H4 (cell line): ENCODE measurements around the gene EMX1. TPM values are rescaled to one million over a fixed set of nuclear protein-coding genes. Genes with fewer than 3 reads are reported as not detected.

Source experiments
- DNase-seq: peaks from one replicate; pipeline ENCODE4 v3.0.0-alpha.2; 2015; ENCODE audit warnings: low spot score
- total RNA-seq: library from RNA; depleted of rRNA; stranded (reverse); fragments of >200 nt; shearing (Covaris generic); gene quantifications from 2 replicates; pipeline ENCODE4 v1.2.3, GENCODE V29; 2014; rRNA removed

The EMX1 gene
- total RNA-seq, 1 experiment from 2014 or later, result not detected

DNA sequence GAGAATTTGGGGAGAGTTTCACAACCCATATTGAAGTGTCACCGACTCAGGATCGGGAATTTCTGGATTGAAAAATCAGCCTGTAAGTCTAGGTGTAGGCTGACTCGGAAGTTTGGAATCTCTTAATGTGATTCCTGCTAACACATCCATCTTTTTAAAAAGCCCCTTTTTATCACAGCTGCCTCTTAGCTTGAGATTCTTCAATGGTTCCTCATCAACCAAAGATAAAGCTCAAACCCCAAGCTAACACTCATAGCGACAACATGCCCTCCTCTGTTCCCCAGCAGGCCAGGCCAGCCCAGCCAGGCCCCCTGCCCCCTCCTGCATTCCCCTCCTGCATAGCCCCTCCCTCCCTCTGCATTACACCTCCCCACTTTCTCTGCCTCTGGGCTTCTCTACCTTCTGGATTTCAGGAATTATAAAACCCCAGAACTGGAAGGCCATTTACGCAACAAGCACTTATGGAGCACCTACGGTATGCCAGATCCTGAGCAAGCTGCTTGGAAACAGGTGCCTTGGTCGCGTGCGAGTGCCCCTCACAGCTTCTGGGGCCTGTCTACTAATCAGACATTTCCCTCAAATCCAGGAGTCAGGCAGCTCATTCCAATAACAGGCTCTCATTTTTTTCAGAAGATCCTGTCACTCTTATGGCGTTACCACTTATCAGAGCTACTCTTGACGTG is 63.4 kb downstream of the EMX1 start:
- no peak for DNase-seq

DNA sequence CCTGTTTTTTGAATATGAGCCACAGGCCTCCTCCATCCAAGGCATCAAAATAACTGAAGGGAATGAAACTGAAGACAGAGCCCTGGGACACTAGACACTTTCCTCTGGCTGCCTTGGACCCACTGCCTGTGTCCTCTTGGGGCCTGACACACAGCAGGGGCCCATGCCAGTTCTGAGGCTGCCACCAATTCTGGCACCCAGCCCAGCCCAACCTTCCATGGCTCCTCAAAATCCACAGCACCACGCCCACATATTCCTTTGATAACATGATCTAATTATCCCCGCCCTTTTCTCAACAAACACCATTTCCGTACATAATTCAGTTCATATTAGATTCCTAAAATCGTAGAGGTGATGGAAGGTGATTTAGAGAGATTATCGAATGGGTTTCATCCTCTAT is 64.2 kb downstream of the EMX1 start:
- no peak for DNase-seq

DNA sequence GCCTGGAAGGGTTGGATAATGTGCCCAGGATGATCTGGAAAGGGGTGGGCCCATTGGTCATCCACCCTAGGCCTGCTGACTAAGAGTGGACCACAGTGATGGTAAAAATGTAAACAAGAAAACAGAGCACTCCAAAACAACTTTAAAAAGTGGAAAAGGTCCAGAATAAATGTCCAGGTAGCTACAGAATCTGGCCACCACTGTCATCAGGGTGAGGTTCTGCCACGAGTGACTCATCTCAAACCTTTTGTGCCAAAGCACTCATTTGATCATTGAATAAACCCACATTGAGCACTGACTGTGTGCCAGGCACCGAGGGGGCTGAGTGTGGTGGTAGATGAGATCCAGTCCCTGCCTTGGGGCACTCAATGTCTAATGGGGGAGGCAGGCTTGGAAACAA is 64.9 kb downstream of the EMX1 start:
- no peak for DNase-seq

DNA sequence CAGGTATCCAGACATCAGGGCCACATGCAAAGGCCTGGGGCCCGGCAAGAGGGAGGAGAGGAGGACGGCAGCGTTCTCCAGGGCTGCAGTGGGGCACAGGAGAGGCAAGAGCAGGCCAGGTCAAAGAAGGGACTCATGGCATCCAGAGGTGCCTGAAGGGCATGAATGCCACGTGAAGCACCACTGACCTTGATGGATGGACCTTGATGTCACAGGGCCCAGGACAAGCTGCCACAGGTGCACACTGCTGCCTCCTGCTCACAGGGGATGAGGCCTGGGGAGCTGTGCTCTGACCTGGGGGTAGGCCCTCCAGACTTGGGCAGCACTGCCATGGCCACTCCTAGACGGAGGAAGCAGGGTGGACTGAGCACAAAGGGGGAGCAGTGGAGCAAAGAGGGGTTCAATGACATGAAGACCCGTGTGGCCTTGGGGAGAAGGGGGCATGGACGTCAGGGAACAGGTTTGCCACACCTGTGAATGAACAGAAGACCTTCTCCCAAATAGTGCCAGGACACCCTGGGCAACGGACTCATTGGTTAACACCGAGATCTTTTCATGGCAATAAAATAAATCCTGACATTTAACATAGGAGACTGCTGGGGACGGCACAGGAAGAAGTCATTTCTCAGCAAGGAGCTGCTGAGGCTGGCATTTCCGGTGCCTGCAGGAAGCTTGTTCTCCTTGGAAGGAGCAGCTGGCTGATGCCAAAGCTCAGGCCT is 65.6 kb downstream of the EMX1 start:
- DNase-seq, result no peak

DNA sequence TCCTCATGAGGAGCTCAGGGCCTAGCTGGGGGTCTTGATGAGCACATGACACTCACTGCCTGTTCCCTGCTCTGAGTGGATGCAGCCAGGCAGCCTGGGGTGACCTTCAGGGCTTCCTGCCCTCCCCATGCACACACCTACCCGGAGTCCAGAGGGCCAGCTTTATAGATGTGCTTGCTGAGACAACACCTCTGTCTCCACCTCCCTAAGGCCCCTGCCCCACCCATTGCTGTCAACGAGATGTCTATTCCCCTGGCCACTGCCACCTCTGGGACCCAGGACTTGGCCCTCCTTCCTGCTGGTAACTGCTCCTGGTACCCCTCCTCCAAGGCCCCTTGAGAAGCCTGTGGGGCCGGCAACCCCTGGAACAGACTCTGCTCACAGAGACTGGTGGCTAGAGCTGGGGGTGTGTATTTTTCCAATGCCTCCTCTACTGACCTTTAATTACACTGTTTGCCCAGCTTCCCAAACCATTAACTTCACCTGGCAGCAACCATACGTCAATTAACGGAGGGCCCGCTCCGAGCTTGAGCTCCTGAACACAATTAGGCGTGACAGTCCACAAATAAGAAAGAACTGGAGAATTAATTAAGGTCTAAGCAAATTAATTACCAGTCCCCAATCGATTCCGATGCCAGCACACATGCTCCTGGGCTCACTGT is 66.3 kb downstream of the EMX1 start:
- no peak for DNase-seq

DNA sequence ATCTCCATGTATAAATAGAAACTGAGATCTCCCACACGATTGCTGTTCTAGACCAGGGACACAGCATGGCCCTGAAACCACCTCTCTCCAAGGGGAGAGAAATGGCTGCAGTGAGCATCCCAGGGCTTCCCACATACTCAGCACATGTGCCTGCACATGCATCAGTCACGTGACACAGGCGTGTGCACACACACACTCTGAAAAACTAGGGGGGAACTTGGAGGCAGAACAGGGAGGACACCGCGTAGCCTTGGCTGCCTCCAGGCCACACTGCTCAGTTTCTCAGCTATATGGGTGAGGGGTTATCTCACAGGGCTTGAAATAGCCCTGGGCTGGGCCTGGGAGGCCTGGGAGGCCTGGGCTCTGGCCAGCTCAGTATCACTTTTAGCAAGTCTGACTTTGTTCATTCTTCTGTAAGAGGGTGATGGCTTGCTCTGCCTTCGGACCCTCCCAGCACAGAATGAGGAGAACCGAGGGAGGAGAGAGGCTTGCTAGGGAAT is 66.9 kb downstream of the EMX1 start:
- DNase-seq, result no peak

Other genes with a start within 250 kb of the EMX1 start
- 9.0 and 10.9 TPM in 2 replicates for gene EXOC6B, start 91.5 kb upstream of the EMX1 start, total RNA-seq
- gene SPR, start 30.1 kb upstream of the EMX1 start, total RNA-seq, result 47.6 and 52.5 TPM in 2 replicates
- gene SFXN5, start 154.2 kb downstream of the EMX1 start, total RNA-seq, result 8.6 and 11.1 TPM in 2 replicates
- 7.9 and 11.5 TPM in 2 replicates for gene RAB11FIP5, start 195.4 kb downstream of the EMX1 start, total RNA-seq